Testis (tissue), 2 donors: ENCODE data around the gene PRKCZ.

Experiments
- CTCF ChIP-seq, 3 experiments: fragments of 450-650 bp in 2 of 3; fragments of 200-600 bp in 1 of 3; sonication (generic) in 1 of 3; IDR thresholded peaks; one replicate each; pipeline ENCODE4 v1.5.1; 2016 to 2019; ENCODE audit warnings: antibody characterized with exemption in 3 of 3, mild to moderate bottlenecking in 2 of 3, moderate library complexity in 1 of 3
- POLR2A ChIP-seq: fragments of 450-650 bp; IDR thresholded peaks from one replicate; pipeline ENCODE4 v1.6.1; 2017; ENCODE audit warnings: antibody characterized with exemption, mild to moderate bottlenecking, moderate library complexity

- no peak for TF ChIP-seq POLR2A
- no peak for TF ChIP-seq CTCF (IDR thresholded peaks at IDR 0.05)
Observed at GRCh38 chr1:2107586-2108212, 57.5 kb downstream of the PRKCZ start.
